ENCODE data around the gene WSCD2.

- TF ChIP-seq CTCF (IDR thresholded peaks at IDR 0.05) = no peak
- TF ChIP-seq POLR2AphosphoS5 (IDR thresholded peaks at IDR 0.05) = no peak
These were observed 141.7 kb downstream of the WSCD2 start for GRCh38 chr12:108270849-108271143.

Data from prostate gland (tissue), 2 donors.